NCI-H82 treated with DMSO at 0.1 percent for 48 hours (cell line): ENCODE measurements around the gene LYSET.
"Not testable (repeated sequence)": the region's sequence is repeated elsewhere in the genome, so short reads cannot be mapped to it uniquely, and the experiment has no call there.

Experiments
- DNase-seq: peaks from one replicate; lab custom pipeline; 2025; ENCODE audit not compliant: unreplicated experiment; lab: John Stamatoyannopoulos, UW

LYSET gene

DNA sequence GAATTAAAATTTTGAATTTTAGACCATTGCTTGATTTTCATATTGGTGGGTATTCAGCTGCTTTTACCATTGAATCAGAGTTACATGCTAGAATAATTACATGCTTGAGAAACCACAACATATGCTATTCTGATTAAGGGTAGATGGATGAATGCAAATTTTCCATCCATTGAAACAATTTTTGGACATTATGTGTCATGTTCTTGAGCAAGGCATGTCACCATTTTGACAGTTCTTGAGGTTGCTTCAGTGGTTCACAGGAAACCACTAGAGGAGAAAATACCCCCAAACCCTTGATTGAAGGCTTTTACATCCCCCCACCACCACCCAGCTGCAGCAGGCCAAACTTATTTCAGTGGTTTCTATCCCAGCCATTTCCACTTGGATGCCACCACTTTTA lies 35.4 kb downstream of the LYSET start:
- DNase-seq, result no peak

DNA sequence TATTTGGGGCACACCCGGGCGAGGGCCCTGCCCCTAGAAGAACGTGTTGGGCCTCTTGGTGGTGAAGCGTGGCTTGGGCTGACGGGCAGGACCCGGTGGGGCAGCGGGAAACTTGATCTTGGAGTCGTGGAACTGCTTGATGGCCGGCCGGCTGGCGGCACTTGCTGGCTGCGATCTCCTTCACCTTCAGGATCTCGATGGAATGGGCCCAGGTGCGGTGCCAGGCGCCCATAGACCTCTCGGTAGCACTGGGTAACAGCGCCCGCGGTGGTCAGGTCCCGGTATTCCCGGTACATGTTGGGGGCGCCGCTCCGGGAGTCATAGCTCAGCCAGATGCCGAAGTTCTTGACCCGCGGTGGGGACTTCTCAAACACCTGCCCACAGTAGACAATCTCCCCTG lies 38.4 kb downstream of the LYSET start:
- no peak for DNase-seq

DNA sequence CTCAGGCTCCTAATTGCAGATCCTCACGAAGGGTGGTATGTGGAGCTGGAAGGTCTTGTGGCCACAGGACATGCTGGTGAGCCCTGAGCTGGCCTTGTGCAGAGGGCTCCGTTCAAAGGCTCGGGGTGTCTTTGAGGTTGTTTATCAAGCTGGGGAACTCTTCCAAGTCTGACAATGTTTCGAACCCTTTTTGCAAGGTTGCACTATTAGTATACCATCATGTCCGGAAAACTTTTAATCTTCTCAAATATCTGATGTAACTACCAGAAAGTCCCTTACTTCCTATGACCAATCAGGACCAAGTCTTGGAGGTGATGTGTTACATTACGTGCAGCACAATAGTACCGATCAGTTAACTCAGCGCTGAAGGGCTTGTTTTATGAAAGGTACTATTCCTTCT lies 43.4 kb downstream of the LYSET start:
- DNase-seq, result no peak

DNA sequence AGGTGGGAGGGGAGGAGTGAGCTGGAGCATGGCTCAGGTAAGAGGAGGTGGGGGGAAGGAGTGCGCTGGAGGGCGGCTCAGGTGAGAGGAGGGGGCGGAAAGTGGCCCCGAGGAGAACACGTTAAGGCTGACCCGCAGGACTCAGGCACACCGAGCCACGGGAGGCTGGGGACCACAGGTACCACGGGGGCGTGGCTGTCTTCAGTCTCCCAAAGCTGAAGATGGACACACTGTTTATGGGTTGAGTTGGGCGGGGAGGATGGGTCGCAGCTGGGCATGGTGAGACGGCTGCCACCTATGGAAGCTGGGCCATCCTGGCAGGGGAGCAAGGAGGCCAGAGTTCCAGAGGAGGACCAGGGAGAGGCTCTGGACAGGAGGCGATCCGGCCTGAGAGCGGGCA lies 45.4 kb downstream of the LYSET start:
- no peak for DNase-seq

DNA sequence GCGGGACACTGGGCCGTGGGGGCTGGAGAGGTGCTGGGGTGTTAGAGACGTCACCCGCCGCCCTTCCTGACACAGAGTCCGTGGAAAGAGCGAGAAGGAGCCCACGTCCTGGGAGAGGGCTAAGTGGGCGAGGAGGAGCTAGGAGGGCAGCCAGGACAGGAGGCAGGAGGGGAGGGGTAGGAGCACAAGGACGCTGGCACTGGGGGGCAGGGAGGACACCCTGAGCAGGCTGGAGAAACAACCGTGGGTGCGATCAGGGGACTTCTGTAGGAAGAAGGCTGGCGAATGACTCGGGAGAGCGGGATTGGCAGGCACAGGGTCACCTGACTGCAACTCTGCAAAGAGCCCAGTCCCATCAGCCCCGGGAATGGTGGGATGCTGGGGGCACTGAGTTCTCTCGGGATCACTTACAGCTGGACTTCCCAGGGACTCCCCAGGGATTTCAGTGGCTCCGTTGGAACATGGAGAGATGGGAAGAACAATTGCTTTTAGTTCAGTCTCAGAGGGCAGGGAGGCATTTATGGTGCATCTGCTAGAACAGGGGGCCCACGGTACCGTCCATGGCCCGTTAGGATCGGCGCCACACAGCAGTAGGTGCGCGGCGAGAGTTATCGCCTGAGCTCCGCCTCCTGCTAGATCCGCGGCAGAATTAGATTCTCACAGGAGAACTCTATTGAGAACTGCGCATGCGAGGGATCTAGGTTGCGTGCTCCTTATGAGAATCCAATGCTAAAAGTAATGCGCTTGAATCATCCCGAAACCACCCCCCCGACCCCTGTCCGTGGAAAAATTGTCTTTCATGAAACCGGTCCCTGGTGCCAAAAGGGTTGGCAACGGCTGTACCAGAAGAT lies 46.2 kb downstream of the LYSET start:
- DNase-seq, result no peak

DNA sequence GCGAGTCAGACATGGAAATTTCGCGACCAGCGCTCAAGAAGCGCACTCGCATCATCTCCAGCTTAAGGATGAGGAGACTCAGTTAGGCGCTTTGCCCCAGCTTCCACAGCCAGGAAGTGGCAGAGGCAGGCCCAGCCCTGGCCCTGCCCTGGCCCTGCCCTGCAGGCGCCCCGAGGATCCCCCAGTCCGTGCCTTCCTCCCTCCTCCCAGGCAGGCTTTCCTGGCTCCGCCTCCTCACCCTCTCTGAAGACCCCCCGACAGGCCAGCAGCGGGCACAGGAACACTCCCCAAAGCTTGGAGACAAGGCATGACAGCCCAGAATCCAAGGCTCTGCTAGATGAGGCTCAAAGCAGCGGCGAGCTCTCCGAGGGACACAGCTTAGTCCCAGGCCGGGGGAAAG lies 47.0 kb downstream of the LYSET start:
- DNase-seq, result no peak

DNA sequence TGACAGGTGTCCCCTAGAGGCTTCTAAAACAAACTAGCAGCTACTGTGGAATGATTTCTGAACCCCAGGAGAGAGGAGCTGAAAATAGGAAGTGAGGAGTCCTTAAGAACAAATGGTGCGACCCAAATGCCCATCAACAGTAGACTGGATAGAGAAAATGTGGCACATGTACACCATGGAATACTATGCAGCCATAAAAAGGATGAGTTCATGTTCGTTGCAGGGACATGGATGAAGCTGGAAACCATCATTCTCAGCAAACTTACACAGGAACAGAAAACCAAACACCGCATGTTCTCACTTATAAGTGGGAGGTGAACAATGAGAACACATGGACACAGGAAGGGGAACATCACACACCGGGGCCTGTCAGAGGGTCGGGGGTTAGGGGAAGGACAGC lies 48.0 kb downstream of the LYSET start:
- DNase-seq, result not testable (repeated sequence)

DNA sequence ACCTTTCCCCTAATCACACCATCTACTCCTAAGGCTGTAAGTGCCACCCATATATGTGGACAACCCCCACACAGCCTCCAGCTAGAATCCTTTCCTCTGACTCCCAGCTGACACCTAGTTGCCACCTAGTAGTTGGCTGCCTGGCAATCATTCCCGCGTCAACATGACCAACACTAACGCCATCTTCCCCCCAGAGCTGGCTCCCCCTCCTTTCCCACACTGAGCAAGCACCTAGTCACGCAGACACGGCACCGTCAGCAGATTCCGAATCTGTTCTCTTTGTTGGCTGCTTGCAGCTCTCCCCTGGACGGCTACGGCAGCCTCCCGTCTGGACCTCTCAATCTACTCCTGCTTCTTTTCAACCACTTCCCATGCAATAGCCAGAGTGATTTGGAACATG lies 49.7 kb downstream of the LYSET start:
- no peak for DNase-seq
